ENCODE results near the gene DIP2C. TPM values are rescaled to one million over a fixed set of nuclear protein-coding genes. Genes with fewer than 3 reads are reported as not detected.

DIP2C gene
- total RNA-seq, 1 experiment from 2014 or later, result 11.0 TPM

DNA sequence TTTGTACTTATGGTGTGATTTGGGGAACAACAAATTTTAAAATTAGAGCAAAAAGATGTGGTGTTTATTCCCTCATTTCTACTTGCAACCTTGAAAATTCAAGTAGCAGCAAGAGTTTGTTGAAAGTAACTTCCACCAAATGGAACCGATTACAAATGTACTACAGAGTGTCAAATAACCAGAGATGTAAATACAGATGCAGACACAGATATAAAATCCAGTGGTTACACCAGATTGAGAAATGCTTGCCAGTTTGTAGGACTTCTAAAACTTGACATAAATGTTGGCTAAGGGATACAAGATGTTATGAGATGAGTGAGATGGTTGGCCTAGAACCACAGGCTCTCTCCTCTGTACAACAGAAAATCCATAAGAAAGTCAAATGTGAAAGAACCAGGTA is 162.1 kb downstream of the DIP2C start (continued):
- TF ChIP-seq, protein P1, sequence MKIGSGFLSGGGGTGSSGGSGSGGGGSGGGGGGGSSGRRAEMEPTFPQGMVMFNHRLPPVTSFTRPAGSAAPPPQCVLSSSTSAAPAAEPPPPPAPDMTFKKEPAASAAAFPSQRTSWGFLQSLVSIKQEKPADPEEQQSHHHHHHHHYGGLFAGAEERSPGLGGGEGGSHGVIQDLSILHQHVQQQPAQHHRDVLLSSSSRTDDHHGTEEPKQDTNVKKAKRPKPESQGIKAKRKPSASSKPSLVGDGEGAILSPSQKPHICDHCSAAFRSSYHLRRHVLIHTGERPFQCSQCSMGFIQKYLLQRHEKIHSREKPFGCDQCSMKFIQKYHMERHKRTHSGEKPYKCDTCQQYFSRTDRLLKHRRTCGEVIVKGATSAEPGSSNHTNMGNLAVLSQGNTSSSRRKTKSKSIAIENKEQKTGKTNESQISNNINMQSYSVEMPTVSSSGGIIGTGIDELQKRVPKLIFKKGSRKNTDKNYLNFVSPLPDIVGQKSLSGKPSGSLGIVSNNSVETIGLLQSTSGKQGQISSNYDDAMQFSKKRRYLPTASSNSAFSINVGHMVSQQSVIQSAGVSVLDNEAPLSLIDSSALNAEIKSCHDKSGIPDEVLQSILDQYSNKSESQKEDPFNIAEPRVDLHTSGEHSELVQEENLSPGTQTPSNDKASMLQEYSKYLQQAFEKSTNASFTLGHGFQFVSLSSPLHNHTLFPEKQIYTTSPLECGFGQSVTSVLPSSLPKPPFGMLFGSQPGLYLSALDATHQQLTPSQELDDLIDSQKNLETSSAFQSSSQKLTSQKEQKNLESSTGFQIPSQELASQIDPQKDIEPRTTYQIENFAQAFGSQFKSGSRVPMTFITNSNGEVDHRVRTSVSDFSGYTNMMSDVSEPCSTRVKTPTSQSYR (CRISPR knock-in tag; IDR thresholded peaks at IDR 0.05), result no peak
- TF ChIP-seq NR3C1 (CRISPR knock-in tag; conservative IDR thresholded peaks at IDR 0.05; ENCODE audit: low read depth), result no peak
- TF ChIP-seq NR2C2 (CRISPR knock-in tag; IDR thresholded peaks at IDR 0.05), result no peak

DNA sequence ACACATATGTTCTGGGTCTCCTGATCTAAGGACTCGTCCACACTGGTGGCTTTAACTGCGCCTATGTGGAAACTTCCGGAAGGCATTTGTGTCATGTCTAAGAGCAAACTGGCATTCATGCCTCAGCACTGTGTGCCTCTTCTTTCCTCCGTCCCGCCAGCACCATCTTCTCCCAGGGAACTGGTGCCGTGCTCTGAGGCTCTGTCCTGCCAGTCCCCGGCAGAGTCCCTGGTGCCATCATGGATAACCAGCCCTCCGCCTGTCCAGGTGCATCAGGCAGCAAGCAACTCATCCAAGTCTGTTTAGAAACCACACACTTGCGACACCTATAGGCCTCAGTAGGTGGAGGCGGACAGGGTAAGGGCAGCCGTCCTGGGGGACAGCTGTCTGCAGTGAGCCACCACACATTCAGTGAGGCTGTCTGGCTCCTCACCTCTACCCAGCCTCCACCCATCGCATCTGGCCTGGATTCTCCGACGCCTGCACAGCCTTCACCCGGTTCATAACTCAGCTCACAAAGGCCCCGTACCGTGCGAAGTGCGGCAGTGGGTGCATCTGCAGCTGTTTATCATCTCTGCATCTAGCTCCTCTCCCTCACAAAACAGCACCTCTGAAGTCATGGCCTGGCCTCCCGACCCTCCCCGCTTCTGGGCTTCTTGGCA is 162.7 kb downstream of the DIP2C start:
- peak; percentile 93 for ATAC-seq

DNA sequence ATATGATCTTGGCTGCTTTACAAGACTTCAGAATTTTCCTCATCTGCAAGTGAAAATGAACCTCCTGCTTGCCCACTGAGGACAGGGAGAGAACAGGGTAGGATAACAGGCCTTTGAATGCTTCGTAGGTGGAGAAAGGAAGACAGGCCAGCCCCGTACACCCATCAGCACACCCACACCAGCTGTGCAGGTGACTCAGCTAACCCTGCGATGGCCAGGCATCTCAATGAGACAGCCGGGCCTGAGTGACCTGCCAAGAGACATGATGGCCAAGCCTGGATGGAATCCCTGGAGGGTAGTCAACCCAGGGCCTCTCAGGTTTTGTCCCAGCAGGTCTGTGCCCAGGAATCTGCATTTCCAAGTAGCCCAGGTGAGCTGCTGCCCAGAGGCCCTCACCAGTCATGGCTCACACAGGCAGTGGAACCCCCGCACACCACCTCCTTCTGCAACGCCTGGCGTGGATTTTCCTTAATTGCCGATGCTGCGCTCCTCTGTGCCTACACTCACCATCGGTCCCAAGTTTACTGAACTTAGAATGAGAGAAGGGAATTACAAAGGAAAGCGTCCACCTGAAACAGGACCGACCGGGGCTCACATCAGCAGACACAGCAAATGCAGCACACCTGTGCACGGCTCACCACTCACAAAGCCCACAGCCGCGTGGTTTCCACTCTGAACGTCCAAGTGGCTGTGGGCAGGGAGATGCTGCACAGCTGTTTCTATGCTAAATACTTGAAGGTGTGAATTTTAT is 163.7 kb downstream of the DIP2C start:
- POLR2A ChIA-PET, result no interaction called here
- TF ChIP-seq HMGA2 (CRISPR knock-in tag; IDR thresholded peaks at IDR 0.05) (no peak), ZNF416 (CRISPR knock-in tag; IDR thresholded peaks at IDR 0.05) (no peak), CREB1 (CRISPR knock-in tag; IDR thresholded peaks at IDR 0.05) (no peak), ESRRA (CRISPR knock-in tag; IDR thresholded peaks at IDR 0.05; ENCODE audit: borderline replicate concordance) (no peak), TEAD4 (CRISPR knock-in tag; IDR thresholded peaks at IDR 0.05) (no peak), NFATC4 (CRISPR knock-in tag; IDR thresholded peaks at IDR 0.05) (no peak), NR3C1 (CRISPR knock-in tag; conservative IDR thresholded peaks at IDR 0.05; ENCODE audit: low read depth) (no peak)
- TF ChIP-seq, protein P2, sequence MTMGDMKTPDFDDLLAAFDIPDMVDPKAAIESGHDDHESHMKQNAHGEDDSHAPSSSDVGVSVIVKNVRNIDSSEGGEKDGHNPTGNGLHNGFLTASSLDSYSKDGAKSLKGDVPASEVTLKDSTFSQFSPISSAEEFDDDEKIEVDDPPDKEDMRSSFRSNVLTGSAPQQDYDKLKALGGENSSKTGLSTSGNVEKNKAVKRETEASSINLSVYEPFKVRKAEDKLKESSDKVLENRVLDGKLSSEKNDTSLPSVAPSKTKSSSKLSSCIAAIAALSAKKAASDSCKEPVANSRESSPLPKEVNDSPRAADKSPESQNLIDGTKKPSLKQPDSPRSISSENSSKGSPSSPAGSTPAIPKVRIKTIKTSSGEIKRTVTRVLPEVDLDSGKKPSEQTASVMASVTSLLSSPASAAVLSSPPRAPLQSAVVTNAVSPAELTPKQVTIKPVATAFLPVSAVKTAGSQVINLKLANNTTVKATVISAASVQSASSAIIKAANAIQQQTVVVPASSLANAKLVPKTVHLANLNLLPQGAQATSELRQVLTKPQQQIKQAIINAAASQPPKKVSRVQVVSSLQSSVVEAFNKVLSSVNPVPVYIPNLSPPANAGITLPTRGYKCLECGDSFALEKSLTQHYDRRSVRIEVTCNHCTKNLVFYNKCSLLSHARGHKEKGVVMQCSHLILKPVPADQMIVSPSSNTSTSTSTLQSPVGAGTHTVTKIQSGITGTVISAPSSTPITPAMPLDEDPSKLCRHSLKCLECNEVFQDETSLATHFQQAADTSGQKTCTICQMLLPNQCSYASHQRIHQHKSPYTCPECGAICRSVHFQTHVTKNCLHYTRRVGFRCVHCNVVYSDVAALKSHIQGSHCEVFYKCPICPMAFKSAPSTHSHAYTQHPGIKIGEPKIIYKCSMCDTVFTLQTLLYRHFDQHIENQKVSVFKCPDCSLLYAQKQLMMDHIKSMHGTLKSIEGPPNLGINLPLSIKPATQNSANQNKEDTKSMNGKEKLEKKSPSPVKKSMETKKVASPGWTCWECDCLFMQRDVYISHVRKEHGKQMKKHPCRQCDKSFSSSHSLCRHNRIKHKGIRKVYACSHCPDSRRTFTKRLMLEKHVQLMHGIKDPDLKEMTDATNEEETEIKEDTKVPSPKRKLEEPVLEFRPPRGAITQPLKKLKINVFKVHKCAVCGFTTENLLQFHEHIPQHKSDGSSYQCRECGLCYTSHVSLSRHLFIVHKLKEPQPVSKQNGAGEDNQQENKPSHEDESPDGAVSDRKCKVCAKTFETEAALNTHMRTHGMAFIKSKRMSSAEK (CRISPR knock-in tag; IDR thresholded peaks at IDR 0.05; ENCODE audit: borderline replicate concordance), result no peak
- TF ChIP-seq, protein P3, sequence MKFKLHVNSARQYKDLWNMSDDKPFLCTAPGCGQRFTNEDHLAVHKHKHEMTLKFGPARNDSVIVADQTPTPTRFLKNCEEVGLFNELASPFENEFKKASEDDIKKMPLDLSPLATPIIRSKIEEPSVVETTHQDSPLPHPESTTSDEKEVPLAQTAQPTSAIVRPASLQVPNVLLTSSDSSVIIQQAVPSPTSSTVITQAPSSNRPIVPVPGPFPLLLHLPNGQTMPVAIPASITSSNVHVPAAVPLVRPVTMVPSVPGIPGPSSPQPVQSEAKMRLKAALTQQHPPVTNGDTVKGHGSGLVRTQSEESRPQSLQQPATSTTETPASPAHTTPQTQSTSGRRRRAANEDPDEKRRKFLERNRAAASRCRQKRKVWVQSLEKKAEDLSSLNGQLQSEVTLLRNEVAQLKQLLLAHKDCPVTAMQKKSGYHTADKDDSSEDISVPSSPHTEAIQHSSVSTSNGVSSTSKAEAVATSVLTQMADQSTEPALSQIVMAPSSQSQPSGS (CRISPR knock-in tag; IDR thresholded peaks at IDR 0.05; ENCODE audit: borderline replicate concordance, low read depth), result no peak
- TF ChIP-seq, protein P4, sequence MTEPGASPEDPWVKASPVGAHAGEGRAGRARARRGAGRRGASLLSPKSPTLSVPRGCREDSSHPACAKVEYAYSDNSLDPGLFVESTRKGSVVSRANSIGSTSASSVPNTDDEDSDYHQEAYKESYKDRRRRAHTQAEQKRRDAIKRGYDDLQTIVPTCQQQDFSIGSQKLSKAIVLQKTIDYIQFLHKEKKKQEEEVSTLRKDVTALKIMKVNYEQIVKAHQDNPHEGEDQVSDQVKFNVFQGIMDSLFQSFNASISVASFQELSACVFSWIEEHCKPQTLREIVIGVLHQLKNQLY (CRISPR knock-in tag; IDR thresholded peaks at IDR 0.05), result no peak
- TF ChIP-seq, protein P5, sequence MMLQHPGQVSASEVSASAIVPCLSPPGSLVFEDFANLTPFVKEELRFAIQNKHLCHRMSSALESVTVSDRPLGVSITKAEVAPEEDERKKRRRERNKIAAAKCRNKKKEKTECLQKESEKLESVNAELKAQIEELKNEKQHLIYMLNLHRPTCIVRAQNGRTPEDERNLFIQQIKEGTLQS (CRISPR knock-in tag; conservative IDR thresholded peaks at IDR 0.05), result no peak
- TF ChIP-seq, protein P6, sequence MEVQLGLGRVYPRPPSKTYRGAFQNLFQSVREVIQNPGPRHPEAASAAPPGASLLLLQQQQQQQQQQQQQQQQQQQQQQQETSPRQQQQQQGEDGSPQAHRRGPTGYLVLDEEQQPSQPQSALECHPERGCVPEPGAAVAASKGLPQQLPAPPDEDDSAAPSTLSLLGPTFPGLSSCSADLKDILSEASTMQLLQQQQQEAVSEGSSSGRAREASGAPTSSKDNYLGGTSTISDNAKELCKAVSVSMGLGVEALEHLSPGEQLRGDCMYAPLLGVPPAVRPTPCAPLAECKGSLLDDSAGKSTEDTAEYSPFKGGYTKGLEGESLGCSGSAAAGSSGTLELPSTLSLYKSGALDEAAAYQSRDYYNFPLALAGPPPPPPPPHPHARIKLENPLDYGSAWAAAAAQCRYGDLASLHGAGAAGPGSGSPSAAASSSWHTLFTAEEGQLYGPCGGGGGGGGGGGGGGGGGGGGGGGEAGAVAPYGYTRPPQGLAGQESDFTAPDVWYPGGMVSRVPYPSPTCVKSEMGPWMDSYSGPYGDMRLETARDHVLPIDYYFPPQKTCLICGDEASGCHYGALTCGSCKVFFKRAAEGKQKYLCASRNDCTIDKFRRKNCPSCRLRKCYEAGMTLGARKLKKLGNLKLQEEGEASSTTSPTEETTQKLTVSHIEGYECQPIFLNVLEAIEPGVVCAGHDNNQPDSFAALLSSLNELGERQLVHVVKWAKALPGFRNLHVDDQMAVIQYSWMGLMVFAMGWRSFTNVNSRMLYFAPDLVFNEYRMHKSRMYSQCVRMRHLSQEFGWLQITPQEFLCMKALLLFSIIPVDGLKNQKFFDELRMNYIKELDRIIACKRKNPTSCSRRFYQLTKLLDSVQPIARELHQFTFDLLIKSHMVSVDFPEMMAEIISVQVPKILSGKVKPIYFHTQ (CRISPR knock-in tag; IDR thresholded peaks at IDR 0.05), result no peak
- TF ChIP-seq, protein P7, sequence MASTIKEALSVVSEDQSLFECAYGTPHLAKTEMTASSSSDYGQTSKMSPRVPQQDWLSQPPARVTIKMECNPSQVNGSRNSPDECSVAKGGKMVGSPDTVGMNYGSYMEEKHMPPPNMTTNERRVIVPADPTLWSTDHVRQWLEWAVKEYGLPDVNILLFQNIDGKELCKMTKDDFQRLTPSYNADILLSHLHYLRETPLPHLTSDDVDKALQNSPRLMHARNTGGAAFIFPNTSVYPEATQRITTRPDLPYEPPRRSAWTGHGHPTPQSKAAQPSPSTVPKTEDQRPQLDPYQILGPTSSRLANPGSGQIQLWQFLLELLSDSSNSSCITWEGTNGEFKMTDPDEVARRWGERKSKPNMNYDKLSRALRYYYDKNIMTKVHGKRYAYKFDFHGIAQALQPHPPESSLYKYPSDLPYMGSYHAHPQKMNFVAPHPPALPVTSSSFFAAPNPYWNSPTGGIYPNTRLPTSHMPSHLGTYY (CRISPR knock-in tag; IDR thresholded peaks at IDR 0.05), result no peak
- CTCF ChIA-PET, result interaction anchor here (1.2 kb wide), 1 partner anchor 15 kb away, joined by 5 read pairs; no protein-coding TSS in a partner anchor
- no peak for DNase-seq (ENCODE audit: low spot score)
- ATAC-seq, result no peak
- Mint-ChIP-seq H3K36me3 (no peaks in the 10 kb centered on the region), H3K4me1 (peaks cover 19% of the 10 kb centered on the region), H3K9me3 (no peaks in the 10 kb centered on the region), H3K27me3 (ENCODE audit: low read depth) (no peaks in the 10 kb centered on the region), H3K4me3 (no peak overlapping the region), H3K27ac (no peak overlapping the region)

More for the DNA sequence above, 162.7 kb downstream of the DIP2C start:
- 0 out of 2 replicates have a peak overlapping the region, but pooled peaks have one; percentile 3 for H3K27ac Mint-ChIP-seq
- no peak overlapping the region for H3K4me3 Mint-ChIP-seq
- peaks cover 9% of the 10 kb centered on the region for H3K4me1 Mint-ChIP-seq
- H3K9me3 Mint-ChIP-seq, result no peaks in the 10 kb centered on the region
- no peak for TF ChIP-seq CREB1 (CRISPR knock-in tag; IDR thresholded peaks at IDR 0.05)
- TF ChIP-seq KAT7 (CRISPR knock-in tag; IDR thresholded peaks at IDR 0.05; ENCODE audit: borderline replicate concordance), result no peak
- POLR2A ChIA-PET, result no interaction called here
- CTCF ChIA-PET, result interaction anchor here (0.8 to 1.5 kb wide), 7 partner anchors 15 to 368 kb away, joined by 3 to 4 read pairs (median 3); no protein-coding TSS in a partner anchor
- peak; percentile 46 for DNase-seq (ENCODE audit: low spot score)
- no peaks in the 10 kb centered on the region for H3K27me3 Mint-ChIP-seq (ENCODE audit: low read depth)
- no peaks in the 10 kb centered on the region for H3K36me3 Mint-ChIP-seq

All from WTC11 (cell line).